ENCODE measurements around the gene FOXI1.

DNA sequence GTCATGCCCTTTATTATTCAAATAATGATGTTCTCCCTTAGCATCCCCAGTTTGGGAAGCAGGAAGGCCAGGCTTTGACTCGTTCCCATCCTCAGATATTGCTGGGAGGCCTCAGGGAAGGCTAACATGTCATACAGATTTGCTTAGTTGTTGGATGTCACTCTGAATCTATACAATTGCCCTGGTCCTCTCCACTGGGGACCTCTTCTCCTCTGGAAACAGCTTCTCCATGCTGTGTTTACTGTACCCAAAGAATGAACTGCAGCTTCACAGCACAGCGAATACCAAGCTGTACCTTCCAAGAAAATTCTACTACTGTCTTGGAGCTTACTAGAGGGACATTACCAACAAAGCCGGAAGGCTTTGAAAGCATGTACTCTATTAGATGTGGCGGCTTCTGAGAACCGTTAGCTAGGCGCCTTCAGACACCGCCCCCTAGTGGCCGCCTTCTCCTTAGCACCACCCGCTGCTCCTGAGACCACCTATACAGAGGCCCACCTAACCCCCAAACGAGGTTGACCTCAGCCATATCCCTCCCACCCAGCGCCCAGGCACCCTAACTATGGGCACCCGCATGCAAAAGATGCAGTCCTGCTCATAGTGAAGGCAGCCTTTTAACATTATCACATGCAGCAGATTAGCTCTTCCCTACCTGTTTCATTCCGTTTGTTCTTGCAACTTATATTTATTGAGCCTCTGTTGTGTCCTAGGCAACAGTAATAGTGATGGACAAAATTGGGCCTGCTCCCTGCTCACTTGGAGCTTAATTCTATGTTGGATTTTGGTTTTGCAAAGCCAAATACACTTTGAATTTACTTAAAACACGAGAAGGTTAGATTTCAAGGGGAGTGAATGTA lies 34.9 kb upstream of the FOXI1 start:
- no peak for TF ChIP-seq ELF4 (IDR thresholded peaks at IDR 0.05)
- TF ChIP-seq FOXK2 (IDR thresholded peaks at IDR 0.05), result no peak
